ENCODE results near the gene L3MBTL1.

Gene L3MBTL1

DNA sequence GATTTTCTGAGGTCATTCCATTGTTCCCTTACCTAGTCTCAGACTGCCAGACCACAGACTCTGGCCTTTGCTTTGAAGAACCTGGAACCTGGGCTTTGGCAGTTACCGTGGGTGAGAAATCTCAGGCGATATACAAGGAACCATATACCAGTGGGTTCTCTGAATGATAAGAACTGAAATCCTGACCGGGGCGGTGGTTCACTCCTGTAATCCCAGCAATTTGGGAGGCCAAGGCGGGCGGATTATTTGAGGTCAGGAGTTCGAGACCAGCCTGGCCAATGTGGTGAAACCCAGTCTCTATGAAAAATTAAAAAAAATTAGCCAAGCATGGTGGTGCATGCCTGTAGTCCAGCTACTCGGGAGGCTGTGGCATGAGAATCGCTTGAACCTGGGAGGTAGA, 37.0 kb downstream of the L3MBTL1 start:
- Mint-ChIP-seq H3K4me1 (no peaks in the 10 kb centered on the region), H3K4me3 (no peak overlapping the region), H3K27ac (no peak overlapping the region), H3K9me3 (peaks cover 3% of the 10 kb centered on the region), H3K27me3 (no peaks in the 10 kb centered on the region), H3K36me3 (no peaks in the 10 kb centered on the region)
- CTCF ChIA-PET = no interaction called here
- DNase-seq = no peak

DNA sequence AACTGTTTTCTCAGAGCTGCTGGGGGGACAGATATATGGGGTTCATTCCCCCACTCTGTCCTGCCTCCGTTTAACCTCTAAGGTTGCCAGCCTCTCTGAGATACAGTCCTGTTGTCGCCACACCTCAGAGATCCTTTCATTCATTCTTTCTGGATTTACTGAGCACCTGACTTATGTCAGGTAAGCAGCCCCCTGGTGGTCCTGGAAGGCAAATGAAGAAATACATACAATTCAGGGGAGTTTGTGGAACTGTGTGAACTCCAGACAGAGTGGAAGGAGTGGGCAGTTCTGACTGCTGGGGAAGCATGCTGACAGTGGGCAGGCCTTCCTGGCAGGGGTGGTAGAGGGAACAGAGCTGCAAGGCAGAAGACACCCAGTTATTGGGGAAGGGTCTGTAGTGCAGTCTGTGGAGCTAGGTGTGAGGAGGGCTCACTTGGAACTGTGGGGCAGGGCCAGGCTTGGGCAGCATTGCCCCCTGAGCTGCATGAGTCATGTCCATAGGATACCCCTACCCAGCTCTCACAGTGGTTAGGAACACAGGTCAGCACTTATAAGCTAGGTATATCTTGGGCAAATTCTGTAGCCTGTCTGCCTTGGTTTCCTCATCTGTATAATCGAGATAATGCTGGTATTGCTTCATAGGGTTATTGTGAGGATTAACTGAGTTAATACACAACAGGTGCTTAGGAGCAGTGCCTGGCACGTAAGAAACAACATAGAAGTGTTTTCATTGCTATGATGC, 38.5 kb downstream of the L3MBTL1 start:
- CTCF ChIA-PET = no interaction called here
- Mint-ChIP-seq H3K36me3 (no peaks in the 10 kb centered on the region), H3K27me3 (no peaks in the 10 kb centered on the region), H3K4me1 (no peaks in the 10 kb centered on the region), H3K9me3 (peaks cover 3% of the 10 kb centered on the region), H3K4me3 (no peak overlapping the region), H3K27ac (no peak overlapping the region)
- DNase-seq = no peak

DNA sequence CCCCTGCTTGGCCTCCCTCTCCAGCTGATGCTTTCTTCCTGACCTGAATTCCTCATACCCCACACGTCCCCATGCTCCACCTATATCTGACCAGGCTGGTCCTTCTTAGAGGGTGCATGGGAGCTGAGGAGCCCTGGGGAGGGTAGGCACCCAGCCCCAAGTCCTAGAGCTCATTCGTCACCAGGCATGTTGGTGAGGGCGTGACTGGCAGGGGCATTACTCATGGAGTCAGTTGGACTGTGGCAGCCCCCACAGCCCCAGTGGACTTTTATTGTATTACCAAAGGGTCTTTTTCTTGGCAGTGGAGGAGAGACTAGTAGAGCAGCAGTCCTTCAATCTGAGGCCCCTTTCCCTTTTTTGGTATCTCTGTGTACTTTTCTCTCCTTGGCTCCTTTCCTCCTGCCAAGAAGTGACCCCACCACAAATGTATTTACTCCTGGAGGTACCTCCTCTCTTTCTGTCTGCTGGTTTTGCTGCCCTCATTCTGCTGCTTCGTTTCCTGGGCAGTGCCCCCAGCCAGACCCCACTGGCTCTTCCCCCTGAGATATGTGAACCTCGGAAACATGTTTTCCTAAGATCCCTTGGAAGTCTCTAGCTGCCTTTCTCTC, 40.9 kb downstream of the L3MBTL1 start:
- no peak for DNase-seq
- Mint-ChIP-seq H3K4me1 (no peaks in the 10 kb centered on the region), H3K4me3 (no peak overlapping the region), H3K36me3 (no peaks in the 10 kb centered on the region), H3K27ac (no peak overlapping the region), H3K9me3 (peaks cover 3% of the 10 kb centered on the region), H3K27me3 (no peaks in the 10 kb centered on the region)
- CTCF ChIA-PET = no interaction called here

DNA sequence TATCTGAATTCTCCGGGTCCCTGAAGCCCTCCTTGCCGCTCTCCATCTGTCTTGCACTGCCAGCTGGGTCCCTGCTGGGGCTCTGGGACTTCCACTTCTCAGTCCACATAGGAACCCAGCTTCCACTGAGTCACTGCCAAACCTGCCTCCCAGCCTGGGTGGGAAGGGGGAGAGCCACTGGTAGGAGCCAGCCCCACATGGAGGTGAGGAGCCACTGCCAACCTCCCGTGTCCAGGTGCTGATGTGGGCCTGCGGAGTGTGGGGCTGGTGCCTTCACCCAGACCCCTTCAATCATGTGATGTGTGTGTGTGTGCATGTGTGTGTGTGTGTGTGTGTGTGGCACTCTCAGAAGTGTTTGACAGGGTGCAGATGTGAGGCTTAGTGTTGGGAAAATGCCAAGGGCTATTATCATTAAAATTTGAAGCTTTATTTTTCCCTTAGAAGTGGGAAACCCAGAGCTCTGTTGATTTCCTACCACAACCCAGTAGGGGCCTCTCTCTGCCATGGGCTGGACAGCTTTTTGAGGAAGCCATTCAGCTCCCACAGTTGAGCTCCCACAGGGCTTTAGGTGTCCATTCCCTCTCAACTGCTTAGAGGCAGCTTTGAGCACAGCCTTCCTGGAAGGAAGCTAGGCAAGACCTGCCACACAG, 42.0 kb downstream of the L3MBTL1 start:
- no peak overlapping the region for H3K27ac Mint-ChIP-seq
- peaks cover 3% of the 10 kb centered on the region for H3K9me3 Mint-ChIP-seq
- H3K36me3 Mint-ChIP-seq = no peaks in the 10 kb centered on the region
- no peaks in the 10 kb centered on the region for H3K4me1 Mint-ChIP-seq
- DNase-seq = no peak
- H3K27me3 Mint-ChIP-seq = no peaks in the 10 kb centered on the region
- CTCF ChIA-PET = interaction anchor here (1.2 kb wide), 1 partner anchor 12 kb away, joined by 6 read pairs; no protein-coding TSS in a partner anchor
- no peak overlapping the region for H3K4me3 Mint-ChIP-seq

DNA sequence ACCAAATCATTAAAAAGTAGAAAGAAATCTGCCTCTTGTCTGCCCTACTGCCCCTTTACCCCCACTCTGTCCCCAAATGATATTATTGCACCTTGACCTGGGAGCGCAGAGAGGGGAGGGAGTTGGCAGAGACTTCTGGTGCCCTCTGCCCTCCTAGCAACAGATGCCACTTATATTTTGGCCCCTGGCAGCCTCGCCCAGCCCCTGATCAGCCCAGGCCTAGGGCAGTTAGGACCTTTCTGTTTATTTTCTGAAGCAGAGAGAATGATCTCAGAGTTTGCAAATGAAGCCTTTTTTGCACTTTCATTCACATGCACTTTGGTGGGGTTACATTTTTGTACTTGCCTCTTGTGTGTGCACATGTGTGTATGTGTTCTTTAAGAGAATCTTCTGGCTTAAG, 43.0 kb downstream of the L3MBTL1 start:
- Mint-ChIP-seq H3K4me3 (no peak overlapping the region), H3K27ac (no peak overlapping the region), H3K36me3 (no peaks in the 10 kb centered on the region), H3K27me3 (peaks cover 1% of the 10 kb centered on the region), H3K9me3 (peaks cover 3% of the 10 kb centered on the region), H3K4me1 (no peaks in the 10 kb centered on the region)
- no peak for DNase-seq
- CTCF ChIA-PET = no interaction called here

DNA sequence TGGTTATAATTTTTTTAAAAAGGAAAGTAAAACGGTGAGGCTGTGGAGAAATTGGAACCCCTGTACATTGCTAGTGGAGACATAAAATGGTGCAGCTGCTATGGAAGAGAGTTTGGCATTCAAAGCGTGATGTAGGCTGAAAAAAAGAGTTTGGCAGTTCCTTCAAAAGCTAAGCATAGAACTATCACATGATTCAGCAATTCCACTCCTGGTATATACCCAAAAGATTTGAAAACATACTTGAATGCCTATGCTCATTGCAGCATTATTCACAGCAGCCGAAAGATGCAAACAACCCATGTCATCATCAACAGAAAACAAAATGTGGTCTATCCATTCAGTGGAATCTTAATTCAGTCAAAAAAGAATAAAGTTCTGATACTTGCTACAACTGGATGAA, 46.9 kb downstream of the L3MBTL1 start:
- peaks cover 4% of the 10 kb centered on the region for H3K27me3 Mint-ChIP-seq
- H3K4me3 Mint-ChIP-seq = no peak overlapping the region
- CTCF ChIA-PET = interaction anchor here (1.2 kb wide), 1 partner anchor 16 kb away, joined by 3 read pairs; no protein-coding TSS in a partner anchor
- no peaks in the 10 kb centered on the region for H3K9me3 Mint-ChIP-seq
- DNase-seq = no peak
- H3K4me1 Mint-ChIP-seq = no peaks in the 10 kb centered on the region
- no peaks in the 10 kb centered on the region for H3K36me3 Mint-ChIP-seq
- no peak overlapping the region for H3K27ac Mint-ChIP-seq

DNA sequence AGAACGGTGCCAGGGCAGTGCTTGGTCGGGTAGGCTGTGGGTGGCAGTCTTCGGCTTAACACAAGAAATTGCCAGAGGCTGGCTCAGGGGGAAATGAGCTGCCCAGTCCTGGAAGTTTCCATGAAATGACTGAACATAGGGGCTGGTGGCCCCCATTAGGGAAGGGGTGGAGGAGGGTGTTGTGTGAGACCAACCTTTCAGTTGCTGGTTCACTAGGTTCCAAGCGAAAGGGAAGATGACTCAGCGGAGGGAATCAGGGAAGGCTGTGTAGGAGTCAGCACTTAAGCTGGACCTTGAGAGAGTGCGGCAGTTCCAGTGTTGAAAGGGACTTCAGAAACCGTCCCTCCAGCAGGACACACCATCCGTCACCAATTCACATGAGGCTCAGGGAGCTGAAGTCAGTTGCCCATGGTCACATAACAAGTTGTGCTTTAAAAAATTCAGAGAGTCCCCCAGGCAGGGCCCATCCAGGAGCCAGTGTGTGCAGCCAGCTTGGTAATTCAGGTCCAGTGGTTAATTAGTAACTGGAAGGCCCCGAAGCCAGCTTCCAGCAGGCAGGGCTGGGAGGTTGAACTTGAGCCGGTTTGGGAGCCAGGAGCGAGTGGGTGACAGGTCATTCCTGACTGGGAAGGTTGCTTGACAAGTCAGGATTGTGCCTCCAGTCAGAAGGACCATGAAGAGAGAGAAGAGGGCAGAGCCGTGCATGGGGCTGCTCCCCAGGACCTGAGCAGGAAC, 51.1 kb downstream of the L3MBTL1 start, which contains the start of gene SGK2:
SGK2 (plus strand) TSS at position 616 of the 735 bp plus-strand sequence. CDS start 7,469 bp downstream, outside the sequence.
- CTCF ChIA-PET = no interaction called here
- Mint-ChIP-seq H3K27ac (no peak within 1 kb of the TSS), H3K27me3 (peaks cover 4% of the 10 kb centered on the region), H3K9me3 (no peaks in the 10 kb centered on the region), H3K36me3 (no peaks in the 10 kb centered on the region), H3K4me1 (no peaks in the 10 kb centered on the region), H3K4me3 (no peak within 1 kb of the TSS)
- no peak for DNase-seq

DNA sequence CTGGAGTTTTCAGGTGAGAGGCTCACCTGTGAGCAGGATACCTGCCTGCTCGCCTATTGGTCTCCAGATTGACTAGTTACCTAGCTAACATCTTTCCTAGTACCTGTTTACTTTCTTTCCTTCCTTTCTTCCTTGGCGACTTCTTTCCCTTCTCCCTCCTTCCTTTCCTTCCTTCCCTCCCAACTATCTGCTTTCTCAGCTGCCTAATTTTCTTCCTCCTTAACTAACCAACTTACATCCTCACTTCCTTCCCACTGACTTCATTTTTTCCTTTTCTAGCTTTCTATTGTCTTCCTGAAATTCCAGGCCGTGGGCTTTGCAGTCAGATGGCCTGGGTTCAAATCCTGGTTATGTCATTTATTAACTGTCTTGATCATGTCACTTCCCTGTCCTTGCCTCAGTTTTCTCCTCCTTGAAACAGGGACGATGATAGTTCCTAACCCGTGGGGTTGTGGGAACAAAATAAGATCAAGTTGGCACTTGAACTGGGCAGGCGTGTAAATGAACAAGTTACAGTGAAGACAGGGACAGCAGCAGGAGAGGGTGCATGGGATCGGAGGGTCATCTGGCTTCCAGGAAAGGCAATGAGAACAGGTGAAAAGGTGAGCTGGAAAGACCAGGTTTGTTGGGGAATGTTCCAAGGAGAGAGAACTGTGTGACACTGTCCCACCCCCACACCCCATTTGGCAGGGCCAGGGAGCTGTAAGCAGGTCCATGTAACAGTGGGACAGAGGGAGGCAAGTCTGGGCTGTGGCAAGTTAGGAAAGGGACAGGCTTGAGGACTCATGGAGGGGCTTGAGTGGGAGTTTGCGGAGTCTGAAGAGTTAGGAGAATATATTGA, 51.9 kb downstream of the L3MBTL1 start:
- H3K27me3 Mint-ChIP-seq = peaks cover 4% of the 10 kb centered on the region
- CTCF ChIA-PET = no interaction called here
- H3K36me3 Mint-ChIP-seq = no peaks in the 10 kb centered on the region
- H3K4me1 Mint-ChIP-seq = no peaks in the 10 kb centered on the region
- no peak for DNase-seq
- H3K9me3 Mint-ChIP-seq = no peaks in the 10 kb centered on the region
- H3K27ac Mint-ChIP-seq = no peak overlapping the region
- no peak overlapping the region for H3K4me3 Mint-ChIP-seq

DNA sequence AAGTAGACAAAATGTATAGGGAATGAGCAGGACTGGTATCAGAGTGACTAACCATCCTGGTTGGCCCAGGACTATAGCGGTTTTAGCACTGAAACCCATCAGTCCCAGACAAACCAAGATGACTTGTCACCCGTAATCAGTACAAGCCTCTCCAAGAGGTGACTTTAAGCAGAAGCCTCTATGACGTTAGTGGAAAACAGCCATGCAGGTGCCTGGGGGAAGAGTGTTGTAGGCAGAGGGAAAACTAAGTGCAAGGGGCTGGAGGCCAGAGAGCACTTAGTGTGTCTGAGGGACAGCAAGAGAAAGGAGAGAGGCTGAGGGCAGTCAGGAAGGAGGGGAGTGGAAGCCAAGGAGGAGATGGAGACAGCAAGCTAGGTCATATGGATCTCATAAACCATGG, 53.5 kb downstream of the L3MBTL1 start:
- Mint-ChIP-seq H3K9me3 (no peaks in the 10 kb centered on the region), H3K4me3 (no peak overlapping the region), H3K27ac (no peak overlapping the region), H3K4me1 (no peaks in the 10 kb centered on the region), H3K27me3 (no peaks in the 10 kb centered on the region), H3K36me3 (no peaks in the 10 kb centered on the region)
- no peak for DNase-seq
- CTCF ChIA-PET = interaction anchor here (1.1 kb wide), 1 partner anchor 9 kb away, joined by 5 read pairs; no protein-coding TSS in a partner anchor

DNA sequence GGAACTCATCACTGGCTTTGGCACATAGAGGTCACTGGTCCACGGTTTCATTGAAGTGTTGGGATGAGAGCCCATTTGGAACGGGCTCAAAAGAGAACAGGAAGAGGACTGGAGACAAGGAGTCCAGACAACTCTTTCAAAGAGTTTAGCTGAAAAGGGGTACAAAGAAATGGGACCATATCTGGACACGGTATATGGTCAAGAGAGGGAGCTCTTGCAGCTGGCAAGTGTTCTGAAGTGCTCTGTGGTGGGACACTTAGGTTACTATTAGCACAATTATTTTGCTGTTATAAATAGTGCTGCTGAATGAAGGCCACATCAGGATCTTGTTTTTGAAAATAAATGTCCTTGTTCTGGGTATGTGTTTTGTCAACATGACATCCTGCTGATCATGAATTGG, 55.9 kb downstream of the L3MBTL1 start:
- no peaks in the 10 kb centered on the region for H3K36me3 Mint-ChIP-seq
- no peak overlapping the region for H3K27ac Mint-ChIP-seq
- CTCF ChIA-PET = no interaction called here

DNA sequence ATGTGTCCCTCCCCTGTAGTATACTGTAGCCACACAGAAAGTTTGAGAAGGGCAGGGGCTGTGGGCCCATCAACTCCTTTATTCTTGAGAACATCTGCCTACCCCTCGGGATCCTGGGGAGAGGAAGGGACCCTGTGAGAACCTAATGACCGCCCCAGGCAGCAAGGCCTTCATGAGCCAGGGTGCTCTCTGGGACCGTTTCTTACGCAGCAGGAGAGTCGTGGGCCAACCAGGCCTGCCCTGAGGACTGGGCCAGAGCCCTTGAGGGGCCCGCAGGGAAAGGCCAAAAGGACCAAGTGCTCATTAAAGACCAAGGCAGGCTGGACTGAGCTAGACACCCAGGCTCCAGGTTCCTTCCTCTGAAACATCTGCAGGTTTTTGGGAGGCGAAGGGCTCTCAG, 56.5 kb downstream of the L3MBTL1 start:
- DNase-seq = no peak
- no peak overlapping the region for H3K4me3 Mint-ChIP-seq
- H3K27me3 Mint-ChIP-seq = no peaks in the 10 kb centered on the region
- H3K27ac Mint-ChIP-seq = no peak overlapping the region
- no peaks in the 10 kb centered on the region for H3K9me3 Mint-ChIP-seq
- H3K36me3 Mint-ChIP-seq = no peaks in the 10 kb centered on the region
- no peaks in the 10 kb centered on the region for H3K4me1 Mint-ChIP-seq
- CTCF ChIA-PET = no interaction called here

More for the DNA sequence above, 55.9 kb downstream of the L3MBTL1 start:
- Mint-ChIP-seq H3K4me3 (no peak overlapping the region), H3K9me3 (no peaks in the 10 kb centered on the region), H3K4me1 (no peaks in the 10 kb centered on the region), H3K27me3 (no peaks in the 10 kb centered on the region)
- no peak for DNase-seq

DNA sequence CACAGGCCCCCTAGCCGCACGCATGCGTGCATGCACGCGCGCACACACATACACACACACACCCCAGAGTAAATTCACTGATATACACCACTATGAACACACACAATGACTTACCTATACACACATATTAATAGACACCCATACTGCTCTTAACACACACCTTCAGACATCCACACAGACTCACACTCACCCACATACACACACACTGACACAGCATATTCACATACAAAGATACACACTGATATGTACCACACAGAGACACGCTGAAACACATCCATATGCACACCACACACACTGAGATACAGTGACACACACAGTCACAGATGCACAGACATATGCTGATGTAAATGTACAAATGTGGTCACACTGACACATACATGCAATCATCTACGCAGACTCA, 57.0 kb downstream of the L3MBTL1 start:
- H3K4me1 Mint-ChIP-seq = no peaks in the 10 kb centered on the region
- no peak for DNase-seq
- no peaks in the 10 kb centered on the region for H3K27me3 Mint-ChIP-seq
- CTCF ChIA-PET = no interaction called here
- H3K9me3 Mint-ChIP-seq = no peaks in the 10 kb centered on the region
- no peaks in the 10 kb centered on the region for H3K36me3 Mint-ChIP-seq
- no peak overlapping the region for H3K4me3 Mint-ChIP-seq
- no peak overlapping the region for H3K27ac Mint-ChIP-seq

DNA sequence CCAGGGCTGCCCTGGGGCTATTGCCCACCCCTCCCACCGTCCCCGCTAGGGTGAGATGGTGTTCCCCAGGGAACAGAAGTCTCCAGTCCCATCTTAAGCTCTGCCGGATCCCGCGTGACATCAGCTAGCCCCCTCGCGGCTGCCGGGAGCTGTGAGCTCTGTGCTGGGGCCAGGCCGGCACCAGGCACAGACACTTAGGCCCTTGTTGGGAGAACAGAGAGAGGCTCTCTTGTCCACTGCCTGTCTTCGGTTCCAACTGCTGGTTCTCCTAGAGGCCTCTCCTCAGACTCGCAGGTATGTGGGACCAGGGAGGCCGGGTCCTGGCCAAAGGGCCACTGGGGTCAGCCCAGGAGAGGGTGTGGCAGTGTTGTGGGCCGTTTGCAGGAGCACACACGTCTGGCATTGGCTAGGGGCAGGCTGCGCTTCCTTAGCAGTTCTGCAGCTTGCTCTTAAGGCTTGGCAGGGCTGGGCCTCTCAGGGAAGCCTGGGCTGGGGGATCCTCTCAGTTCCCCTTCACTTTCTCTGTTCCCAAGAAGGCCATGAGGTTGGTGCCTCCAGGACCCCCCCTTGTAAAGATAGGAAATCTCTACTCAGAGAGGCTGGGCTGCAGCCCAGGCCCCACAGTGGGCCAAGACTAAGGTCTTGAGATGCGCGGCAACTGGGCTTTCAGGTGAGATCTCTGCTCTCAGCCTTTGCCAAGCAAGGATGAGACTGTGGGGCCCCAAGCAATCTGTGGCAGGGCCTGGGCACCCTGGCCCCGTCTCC, 57.7 kb downstream of the L3MBTL1 start:
- no peak overlapping the region for H3K4me3 Mint-ChIP-seq
- H3K9me3 Mint-ChIP-seq = no peaks in the 10 kb centered on the region
- DNase-seq = no peak
- H3K4me1 Mint-ChIP-seq = no peaks in the 10 kb centered on the region
- no peaks in the 10 kb centered on the region for H3K27me3 Mint-ChIP-seq
- CTCF ChIA-PET = no interaction called here
- no peaks in the 10 kb centered on the region for H3K36me3 Mint-ChIP-seq
- no peak overlapping the region for H3K27ac Mint-ChIP-seq

Data from activated naive CD4-positive, alpha-beta T cell treated with anti-CD3 and anti-CD28 coated beads, Interleukin-2, amount 10 ng/mL, durations not matched to agents 7 days and 5 days (primary cell).